Panc1 (cell line): Measurements from ENCODE around the gene MYEOV. TPM values are rescaled to one million over a fixed set of nuclear protein-coding genes. Genes with fewer than 3 reads are reported as not detected.

Experiments used
- ATAC-seq: fragments of 200-7000 bp; cut with Tn5 transposase; 2 replicates; pipeline ENCODE4 v1.9.1; 2020; ENCODE audit warnings: mild to moderate bottlenecking, moderate library complexity
- BruUV-seq: library from RNA; stranded (reverse); fragments of 400-500 nt; replicated peaks from 2 replicates; lab custom pipeline; 2021; lab: Mats Ljungman, UMichigan
- CTCF ChIA-PET: fragments of 300-600 bp; sonication (Branson Sonifier 250); formaldehyde crosslinking; loops from one replicate; lab custom pipeline; 2022; ENCODE audit warnings: antibody characterized with exemption; lab: Charles Lee
- POLR2A ChIA-PET: fragments of 300-600 bp; sonication (Branson Sonifier 250); formaldehyde crosslinking; loops from one replicate; lab custom pipeline; 2022; ENCODE audit warnings: antibody characterized with exemption; lab: Charles Lee
- DNase-seq: peaks from one replicate; pipeline ENCODE4 v3.0.0-alpha.2; 2010; ENCODE audit warnings: low read depth, low spot score
- H3K27ac ChIP-seq: 2 replicates; pipeline ENCODE4 v1.5.1; 2011; ENCODE audit warnings: mild to moderate bottlenecking, low read length, inconsistent platforms
- H3K27me3 ChIP-seq: fragments of 200-500 bp; sonication (Bioruptor generic); 2 replicates; pipeline ENCODE4 v1.6.0; 2014; ENCODE audit warnings: low read length, inconsistent platforms; ENCODE audit not compliant: control insufficient read depth, insufficient read depth
- H3K36me3 ChIP-seq: fragments of 200-500 bp; sonication (Bioruptor generic); 2 replicates; pipeline ENCODE4 v1.5.1; 2014; ENCODE audit warnings: inconsistent platforms, mild to moderate bottlenecking, low read length, moderate library complexity; ENCODE audit not compliant: control insufficient read depth, insufficient read depth
- H3K4me1 ChIP-seq: 2 replicates; pipeline ENCODE4 v1.5.1; 2011; ENCODE audit warnings: inconsistent platforms, mild to moderate bottlenecking, low read length, moderate library complexity; ENCODE audit not compliant: control insufficient read depth, insufficient read depth
- H3K4me3 ChIP-seq, 2 experiments: 2 replicates each; pipeline ENCODE4 v1.5.1; 2011 to 2012; ENCODE audit warnings: low read depth in 2 of 2, low read length in 2 of 2, mild to moderate bottlenecking in 2 of 2, inconsistent platforms in 1 of 2, moderate library complexity in 1 of 2
- H3K9me3 ChIP-seq: fragments of 200-500 bp; sonication (Bioruptor generic); 2 replicates; pipeline ENCODE4 v1.5.1; 2014; ENCODE audit warnings: low read depth, mild to moderate bottlenecking, inconsistent platforms, low read length, moderate library complexity; ENCODE audit not compliant: control insufficient read depth, insufficient read depth
- CTCF ChIP-seq: fragments of 450-650 bp; IDR thresholded peaks from 2 replicates; pipeline ENCODE4 v1.5.1; 2017; ENCODE audit warnings: mild to moderate bottlenecking
- POLR2AphosphoS5 ChIP-seq: IDR thresholded peaks from 2 replicates; pipeline ENCODE4 v1.6.1; 2012; ENCODE audit warnings: mild to moderate bottlenecking, low read depth, low read length, moderate library complexity
- REST ChIP-seq, 2 experiments: IDR thresholded peaks; 2 replicates each; pipeline ENCODE4 v1.6.1; 2011 to 2012; ENCODE audit warnings: low read depth in 2 of 2, control low read depth in 1 of 2, low read length in 1 of 2, mild to moderate bottlenecking in 1 of 2, moderate library complexity in 1 of 2; ENCODE audit not compliant: insufficient read depth in 1 of 2
- SIN3A ChIP-seq: IDR thresholded peaks from 2 replicates; pipeline ENCODE4 v1.6.1; 2012; ENCODE audit warnings: low read depth, mild to moderate bottlenecking, low read length, moderate library complexity, borderline replicate concordance; ENCODE audit not compliant: insufficient read depth
- TCF7L2 ChIP-seq: IDR thresholded peaks from 2 replicates; pipeline ENCODE4 v1.6.1; 2011; ENCODE audit warnings: mild to moderate bottlenecking, low read depth, low read length, inconsistent platforms
- in situ Hi-C: cut with HindIII; loops from 2 replicates; pipeline ENCODE4 v1.10.0; 2016; ENCODE audit warnings: low sequenced_read_pairs, low pct_unique_long_range_greater_than_20kb
- intact Hi-C: fragments of 100-400 bp; cut with micrococcal nuclease; formaldehyde crosslinking; loops from one replicate; pipeline ENCODE4 v1.10.0; 2022; ENCODE audit not compliant: unreplicated experiment
- total RNA-seq: library from RNA; stranded (reverse); gene quantifications from one replicate; pipeline ENCODE4 v1.2.1, GENCODE V29; 2021; ENCODE audit not compliant: unreplicated experiment

Gene MYEOV
- total RNA-seq, 1 experiment from 2014 or later, result 69.8 TPM

- ATAC-seq (no peak), DNase-seq (no peak)
- no peak for TF ChIP-seq CTCF
- no peak for TF ChIP-seq POLR2AphosphoS5
- TF ChIP-seq TCF7L2, result no peak
- TF ChIP-seq SIN3A, result no peak
- TF ChIP-seq REST (IDR thresholded peaks at IDR 0.05; ENCODE audit: insufficient read depth in 1 of 2, low read depth in 2 of 2, low read length in 1 of 2), result no peak
- no peaks in the 10 kb centered on the region for H3K4me1 ChIP-seq
- H3K27me3 ChIP-seq, result no peaks in the 10 kb centered on the region
- in situ Hi-C loops (no loop called here), intact Hi-C loops (no loop called here)
- ChIA-PET POLR2A (no interaction called here), CTCF (no interaction called here)
- no peak overlapping the region for H3K27ac ChIP-seq
- no peaks in the 10 kb centered on the region for H3K36me3 ChIP-seq
- 0 out of 2 replicates have a peak, but pooled peaks cover 3% of the 10 kb centered on the region for H3K9me3 ChIP-seq
- no TSS peak for BruUV-seq
- H3K4me3 ChIP-seq, result no peak overlapping the region
These were observed 35.9 kb upstream of the MYEOV start for GRCh38 chr11:69257838-69258658.

- Histone ChIP-seq H3K36me3 (no peaks in the 10 kb centered on the region), H3K4me3 (no peak overlapping the region), H3K9me3 (no peaks in the 10 kb centered on the region), H3K4me1 (no peaks in the 10 kb centered on the region), H3K27ac (no peak overlapping the region), H3K27me3 (no peaks in the 10 kb centered on the region)
- POLR2A ChIA-PET, result no interaction called here
- CTCF ChIA-PET, result interaction anchor here (0.7 kb wide), 1 partner anchor 219 kb away, joined by 3 read pairs; no protein-coding TSS in a partner anchor
- no peak for TF ChIP-seq POLR2AphosphoS5
- TF ChIP-seq SIN3A, result no peak
- TF ChIP-seq REST (IDR thresholded peaks at IDR 0.05; ENCODE audit: insufficient read depth in 1 of 2, low read depth in 2 of 2, low read length in 1 of 2), result no peak
- TF ChIP-seq TCF7L2, result no peak
- no peak for TF ChIP-seq CTCF
- intact Hi-C loops (no loop called here), in situ Hi-C loops (no loop called here)
- DNase-seq, result no peak
- no TSS peak for BruUV-seq
- ATAC-seq, result no peak
These were observed 34.9 kb upstream of the MYEOV start for GRCh38 chr11:69259096-69259495.
